Raji (cell line): ENCODE results near the gene DCTN1.

ENCODE experiments used
- POLR2A ChIP-seq: IDR thresholded peaks from 2 replicates; pipeline ENCODE4 v1.6.1; 2011; ENCODE audit warnings: low read depth, low read length, control low read depth; ENCODE audit not compliant: insufficient read depth

Gene DCTN1

DNA sequence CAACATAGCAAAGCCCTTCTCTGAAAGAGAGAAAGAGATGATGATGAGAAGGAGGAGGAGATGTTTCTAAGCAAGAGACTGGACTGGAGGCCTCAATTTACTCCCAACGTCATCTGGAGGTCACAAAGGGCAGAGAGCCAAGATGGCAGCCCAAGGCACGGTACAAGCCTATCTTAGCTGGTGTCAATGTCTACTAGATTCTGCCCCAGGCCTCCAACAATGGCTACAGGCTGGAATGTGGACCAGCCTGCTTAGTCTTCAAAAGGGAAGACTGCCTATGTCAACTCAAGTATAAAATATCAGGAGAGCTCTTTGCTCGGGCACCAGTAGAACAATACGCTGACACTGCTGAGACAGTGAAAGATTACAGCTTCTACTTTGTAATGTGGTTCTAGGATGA lies 30.2 kb downstream of the DCTN1 start:
- TF ChIP-seq POLR2A = no peak

DNA sequence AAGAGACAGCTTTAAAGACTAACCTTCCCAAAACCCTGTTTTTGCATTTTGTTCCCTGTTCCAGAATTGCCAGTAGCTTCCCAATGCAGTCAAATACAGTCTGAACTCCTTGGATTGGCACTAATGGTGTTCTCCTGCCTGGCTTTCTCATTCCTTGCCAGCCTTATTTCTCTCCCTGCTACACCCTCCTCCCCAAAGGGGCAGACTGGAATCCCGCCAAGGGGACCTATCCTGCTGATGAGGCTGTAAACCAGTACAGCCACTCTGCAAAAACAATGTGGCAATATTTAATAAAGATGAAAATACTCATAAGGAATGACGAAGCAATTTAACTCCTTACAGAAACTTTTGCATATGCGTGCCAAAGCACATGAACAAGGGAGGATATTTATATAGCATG lies 32.4 kb downstream of the DCTN1 start:
- no peak for TF ChIP-seq POLR2A

DNA sequence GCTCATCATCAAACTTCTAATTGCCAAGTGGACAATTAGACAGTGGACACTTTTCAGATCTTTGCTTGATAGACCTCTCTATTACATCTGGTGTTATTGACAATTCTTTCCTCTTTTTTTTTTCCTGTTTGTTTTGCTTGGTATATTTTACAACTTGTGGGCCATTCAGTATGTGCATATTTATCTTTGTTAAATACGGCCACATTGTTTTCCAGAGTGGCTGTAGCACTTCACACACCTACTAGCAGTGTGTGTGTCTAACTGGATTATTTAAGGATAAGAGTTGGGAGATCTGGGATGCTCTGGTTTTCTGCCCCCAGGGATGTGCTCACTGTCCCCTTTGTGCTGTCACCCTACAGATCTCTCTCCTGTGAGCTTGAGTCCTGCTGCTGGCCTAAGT lies 32.8 kb downstream of the DCTN1 start:
- TF ChIP-seq POLR2A = no peak

DNA sequence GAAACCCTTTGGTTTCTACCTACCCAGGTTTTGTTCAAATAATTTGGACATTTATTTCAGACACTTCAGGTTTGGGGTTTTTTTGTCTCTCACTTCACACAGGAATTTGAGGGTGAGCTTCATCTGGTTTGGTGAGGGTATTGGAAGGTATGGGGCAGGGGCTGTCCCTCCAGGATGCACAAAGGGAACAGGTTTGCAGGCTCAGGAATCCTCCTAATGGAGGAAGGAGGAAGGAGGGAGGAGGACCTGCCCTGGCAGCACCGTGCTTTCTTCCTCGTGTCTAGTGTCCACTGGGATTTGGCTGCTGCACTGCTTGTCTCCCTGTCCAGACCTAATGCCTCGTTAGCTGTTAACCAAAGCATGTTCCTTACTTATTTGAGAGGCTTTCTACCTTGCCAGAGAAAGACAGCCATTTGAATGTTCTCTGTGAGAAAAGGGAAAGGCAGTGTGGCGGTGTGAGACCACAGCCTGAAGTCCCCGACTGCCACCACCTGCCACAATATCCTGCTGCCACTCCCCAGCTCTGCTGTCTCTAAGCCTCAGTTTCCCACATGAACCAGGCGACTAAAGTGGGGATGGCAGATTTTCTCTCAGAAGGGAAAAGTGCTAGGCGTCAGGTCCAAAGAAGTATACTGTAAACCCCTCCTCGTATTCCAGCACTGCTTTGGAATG lies 34.7 kb downstream of the DCTN1 start:
- no peak for TF ChIP-seq POLR2A

DNA sequence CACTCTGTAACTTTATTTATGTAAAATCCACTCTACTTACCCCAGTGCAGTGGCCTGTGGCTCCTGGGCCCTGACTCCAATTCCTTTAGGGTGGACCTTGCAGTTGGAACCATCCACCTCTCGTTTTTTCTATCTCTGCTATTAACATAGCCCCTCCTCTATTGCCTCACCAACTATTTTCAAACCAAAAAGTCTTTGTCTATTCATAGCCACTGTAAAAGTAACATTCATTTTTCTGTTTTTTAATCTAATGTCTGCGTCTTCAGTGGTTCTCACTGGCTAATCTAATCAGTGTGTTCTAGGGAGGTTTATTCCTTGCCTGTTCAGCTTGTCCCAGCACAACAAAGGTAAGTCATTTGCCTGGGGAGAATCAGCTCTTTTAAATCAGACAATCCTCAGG lies 36.8 kb downstream of the DCTN1 start, which contains the start of gene SLC4A5:
TSS of gene SLC4A5 (minus strand) at position 101 of the 400 bp plus-strand sequence. CDS start 28,393 bp downstream, outside the sequence.
- no peak for TF ChIP-seq POLR2A

DNA sequence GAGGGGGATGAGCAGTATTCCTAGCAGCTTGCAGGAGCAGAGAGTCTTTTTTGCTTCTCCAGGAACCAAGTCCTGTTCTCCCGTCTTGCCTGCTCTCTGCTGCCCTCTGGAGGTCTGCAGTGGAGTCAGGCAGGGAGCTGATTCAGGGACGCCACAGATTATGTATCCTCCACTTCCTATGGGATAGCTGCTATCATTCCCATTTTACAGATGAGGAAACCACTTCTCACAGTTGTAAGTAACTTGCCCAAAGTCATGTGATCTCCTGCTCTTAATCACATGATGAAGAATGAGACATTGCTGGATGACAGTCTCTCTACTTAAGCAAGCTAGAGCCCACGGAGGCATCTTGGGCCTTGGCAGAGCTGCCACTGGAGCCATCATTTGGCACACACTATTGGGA lies 45.2 kb downstream of the DCTN1 start:
- TF ChIP-seq POLR2A = no peak

DNA sequence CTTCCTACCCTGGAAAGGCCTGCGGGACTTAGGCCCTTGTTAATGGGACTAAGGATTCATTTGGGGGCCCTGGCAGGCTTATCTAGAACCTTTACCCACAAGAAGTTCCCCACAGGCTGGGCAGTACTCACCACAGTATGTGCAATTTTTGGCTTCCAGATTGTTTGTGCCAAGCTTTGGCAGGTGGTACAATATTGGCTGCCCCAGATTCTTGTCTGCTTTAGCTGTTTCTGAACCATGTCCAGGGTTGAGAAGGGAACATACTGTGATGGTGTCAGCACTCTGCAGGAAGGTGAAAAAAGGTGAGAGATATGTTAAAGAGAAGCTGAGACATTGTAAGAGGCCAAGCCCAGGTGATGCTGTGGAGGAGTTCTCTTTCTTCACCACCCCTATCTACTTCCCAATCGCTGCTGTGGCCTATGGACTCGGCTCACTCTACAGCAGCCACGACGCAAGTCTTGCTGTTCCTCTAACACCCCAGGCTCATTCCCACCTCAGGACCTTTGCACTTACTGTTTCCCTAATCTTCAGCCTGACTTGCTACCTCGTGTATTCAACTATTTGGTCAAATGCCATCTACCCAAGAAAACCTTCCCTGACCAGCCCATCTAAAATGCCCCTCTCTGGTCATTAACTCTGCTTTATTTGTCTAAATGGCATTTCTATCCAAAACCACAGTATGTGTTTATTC lies 46.1 kb downstream of the DCTN1 start:
- no peak for TF ChIP-seq POLR2A

DNA sequence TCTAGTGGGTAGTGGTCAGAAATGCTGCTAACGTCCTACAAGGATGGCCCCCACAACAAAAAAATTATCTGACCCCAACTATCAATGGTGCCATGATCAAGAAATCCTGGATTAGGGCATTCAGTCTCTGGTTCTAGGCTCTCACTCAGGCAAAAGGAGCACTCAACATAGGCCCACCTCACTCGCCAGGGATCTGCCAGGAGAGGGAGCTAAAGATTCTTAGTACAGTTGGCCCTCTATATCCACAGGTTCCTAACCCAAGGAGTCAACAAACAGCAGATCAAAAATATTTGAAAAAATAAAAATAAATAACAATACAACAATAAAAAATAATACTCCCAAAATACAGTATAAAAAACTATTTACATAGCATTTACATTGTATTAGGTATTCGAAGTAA lies 46.9 kb downstream of the DCTN1 start:
- no peak for TF ChIP-seq POLR2A

DNA sequence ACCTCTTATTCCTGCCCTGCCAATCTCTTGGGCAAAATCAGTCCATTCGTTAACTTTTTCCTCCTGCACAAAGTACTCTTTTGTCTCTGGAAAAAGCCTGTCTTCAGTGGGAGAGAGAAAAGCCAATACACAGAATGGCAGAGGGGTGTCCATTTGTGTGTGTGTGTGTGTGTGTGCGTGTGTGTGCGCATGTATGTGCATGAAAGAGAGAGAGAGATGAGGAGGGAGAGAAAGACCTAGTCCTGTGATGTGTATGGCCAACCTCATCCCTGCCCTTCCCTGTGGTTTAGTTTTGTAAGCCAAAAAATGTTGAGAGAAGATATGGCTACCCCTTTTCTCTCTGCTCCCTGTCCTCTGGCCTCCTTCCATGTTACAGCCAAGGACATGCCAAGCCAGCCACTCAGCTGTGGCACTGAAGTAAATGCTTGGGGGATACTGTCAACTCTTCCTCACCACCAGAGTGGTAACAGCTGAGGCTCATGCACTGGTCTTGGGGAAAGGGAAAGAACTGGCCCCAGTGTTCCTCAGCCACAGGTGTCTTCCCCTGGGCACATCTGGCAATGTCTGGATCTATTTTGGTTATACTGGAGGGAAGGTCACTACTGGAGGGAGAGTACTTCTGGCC lies 47.4 kb downstream of the DCTN1 start:
- no peak for TF ChIP-seq POLR2A

DNA sequence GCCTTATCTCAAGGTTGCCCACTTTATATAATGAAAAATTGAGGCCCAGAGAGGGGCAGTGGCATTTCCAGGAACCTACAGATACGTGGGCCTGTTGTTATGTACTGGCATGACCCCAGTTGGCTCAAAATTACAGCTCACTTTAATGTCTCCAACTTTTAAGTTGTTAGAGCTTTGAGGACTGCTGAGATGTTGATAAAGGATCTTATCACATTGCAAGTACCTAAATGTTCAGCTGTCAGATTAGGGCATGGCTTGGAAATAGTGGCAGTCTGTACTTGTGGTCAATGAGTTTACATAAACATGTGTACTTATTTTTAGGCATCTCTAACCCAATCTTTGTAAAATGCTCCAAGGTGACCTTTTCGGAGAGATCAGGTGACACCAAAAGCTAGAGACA lies 51.5 kb downstream of the DCTN1 start:
- TF ChIP-seq POLR2A = no peak

DNA sequence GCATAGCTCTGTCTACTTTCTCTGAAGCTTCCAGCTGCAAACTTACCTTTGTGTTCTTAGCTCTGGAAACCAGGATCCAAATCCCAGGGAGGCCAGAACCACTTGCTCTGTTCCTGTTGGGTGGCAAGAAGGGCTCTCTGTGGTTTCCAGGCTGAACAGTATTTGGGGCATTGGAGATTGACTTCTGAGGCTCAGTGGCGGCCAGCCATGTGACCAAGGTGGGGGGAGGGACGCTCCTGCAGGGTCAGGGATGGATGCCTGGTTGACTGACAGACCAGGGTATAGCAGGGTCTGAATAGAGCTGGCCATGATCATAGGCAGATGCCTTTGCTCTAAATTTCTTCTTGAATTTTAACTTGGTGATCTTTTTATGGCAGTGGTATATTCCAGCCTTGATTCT lies 52.0 kb downstream of the DCTN1 start:
- no peak for TF ChIP-seq POLR2A

DNA sequence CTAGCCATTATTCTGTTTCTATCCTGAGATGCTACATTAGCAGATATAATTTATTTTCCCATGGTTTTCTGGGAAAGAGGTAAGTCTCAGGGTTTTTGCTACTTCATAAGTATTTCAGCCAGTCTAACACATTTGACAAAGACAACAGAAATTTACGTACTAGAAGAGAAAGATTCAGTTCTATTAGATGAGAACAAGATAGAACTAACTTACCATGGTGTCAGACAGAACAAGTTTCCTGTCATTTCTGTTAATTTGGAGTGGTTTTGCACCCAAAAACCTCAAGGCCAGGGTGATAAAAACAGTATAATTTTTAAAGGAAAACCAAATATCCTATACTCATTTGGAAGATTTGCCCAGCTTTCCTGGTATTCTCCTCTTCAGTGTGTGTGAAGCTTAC lies 52.5 kb downstream of the DCTN1 start:
- TF ChIP-seq POLR2A = no peak

DNA sequence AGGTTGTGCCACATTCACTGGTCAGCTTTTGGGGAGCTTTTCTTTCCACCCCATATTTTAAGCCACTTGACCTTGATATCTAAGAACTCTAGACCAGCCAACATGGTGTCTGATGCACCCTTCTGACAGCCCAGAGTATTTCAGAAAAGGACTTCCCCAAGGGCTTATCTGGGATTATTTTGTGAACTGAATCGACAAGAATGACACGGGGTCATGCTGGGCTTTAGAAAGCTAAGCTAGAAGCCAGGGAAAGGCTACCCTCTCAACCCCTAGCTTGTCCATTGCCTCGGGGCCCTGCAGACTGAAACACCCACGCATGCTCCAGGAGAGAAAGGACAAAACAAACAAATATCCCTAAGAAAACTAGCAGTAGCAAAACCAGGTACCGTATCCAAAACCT lies 52.9 kb downstream of the DCTN1 start:
- no peak for TF ChIP-seq POLR2A

DNA sequence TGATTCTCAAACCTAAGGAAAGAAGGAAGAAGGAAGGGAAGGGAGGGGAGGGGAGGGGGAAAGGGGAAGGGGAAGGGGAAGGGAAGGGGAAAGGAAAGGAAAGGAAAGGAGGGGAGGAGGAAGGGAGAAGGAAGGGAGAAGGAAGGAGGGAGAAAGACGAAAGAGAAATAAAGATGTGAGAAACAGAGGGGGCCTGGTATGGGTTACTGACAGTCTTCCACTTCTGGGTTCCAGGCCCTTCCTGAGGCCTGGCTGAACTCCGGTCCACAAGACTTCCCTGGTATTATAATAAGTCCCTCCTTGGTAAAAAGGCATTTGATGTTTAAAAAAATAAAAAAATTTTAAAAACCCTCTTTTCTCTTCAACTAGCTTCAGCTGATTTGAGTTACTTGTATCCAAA lies 54.3 kb downstream of the DCTN1 start:
- TF ChIP-seq POLR2A = no peak

DNA sequence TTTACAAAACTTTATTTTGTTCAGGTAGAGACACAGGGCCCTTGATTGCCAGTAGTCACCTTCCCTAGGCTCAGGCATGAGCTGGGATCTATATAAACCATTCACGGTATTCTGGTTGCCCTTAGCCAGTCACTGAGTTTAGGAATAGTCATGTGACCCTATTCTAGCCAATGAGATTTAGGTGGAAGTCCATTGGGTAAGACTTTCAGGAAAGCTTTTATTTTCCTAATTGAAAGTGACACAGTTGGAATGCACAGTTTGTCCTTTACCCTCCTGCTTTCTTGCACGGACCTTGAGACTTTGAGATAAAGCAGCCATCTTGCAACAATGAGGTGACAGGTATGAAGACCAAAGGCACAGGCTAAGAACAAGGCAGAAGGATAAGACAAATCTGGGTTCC lies 58.4 kb downstream of the DCTN1 start:
- TF ChIP-seq POLR2A = no peak

DNA sequence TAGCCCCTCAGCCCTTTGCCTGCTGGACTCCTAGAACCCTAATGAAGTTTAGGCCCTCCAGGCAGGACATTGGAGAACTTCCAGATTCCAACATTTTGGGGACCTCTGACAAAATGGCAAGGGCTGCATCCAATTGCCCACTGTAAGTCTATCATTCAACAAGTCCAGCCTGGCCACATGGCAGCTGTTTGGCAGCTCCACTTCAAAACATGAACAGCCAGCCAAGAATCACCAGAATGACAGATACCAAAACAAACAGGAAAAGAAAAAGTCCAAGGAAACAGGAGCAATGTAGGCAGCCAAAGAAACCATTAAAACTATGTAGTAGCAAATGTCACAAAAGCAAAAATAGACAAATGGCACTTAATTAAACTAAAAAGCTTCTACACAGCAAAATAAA lies 62.4 kb downstream of the DCTN1 start:
- TF ChIP-seq POLR2A = no peak

DNA sequence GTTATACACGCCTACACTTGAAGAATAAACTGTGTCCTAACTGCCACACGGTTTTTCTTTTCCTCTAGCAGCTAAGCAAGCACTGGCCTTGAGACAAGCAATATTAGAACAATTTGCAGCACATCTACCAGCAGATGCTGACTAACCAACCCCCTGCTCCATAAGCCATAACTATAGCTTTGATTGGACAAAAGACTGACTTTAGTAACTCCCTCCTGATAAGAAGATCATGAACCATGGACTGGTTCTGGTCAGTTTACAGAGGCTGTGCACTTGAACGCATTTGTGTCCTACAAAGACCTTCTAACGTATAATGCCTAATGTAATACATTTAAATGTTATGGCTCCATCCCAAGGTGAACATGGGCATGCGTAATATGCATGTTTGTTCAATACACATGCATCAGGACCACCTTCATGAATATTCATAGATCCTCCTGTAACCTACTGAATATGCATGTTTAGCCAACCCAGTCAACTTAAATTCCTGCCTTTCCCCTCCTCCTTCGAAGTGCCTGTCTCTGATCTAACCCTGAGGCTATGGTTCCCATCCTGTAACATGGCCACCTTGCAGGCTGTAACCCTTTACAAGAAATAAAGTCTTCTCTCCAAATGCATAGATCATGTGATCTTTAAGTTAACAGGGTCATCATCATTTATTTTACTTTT lies 63.4 kb downstream of the DCTN1 start:
- no peak for TF ChIP-seq POLR2A

DNA sequence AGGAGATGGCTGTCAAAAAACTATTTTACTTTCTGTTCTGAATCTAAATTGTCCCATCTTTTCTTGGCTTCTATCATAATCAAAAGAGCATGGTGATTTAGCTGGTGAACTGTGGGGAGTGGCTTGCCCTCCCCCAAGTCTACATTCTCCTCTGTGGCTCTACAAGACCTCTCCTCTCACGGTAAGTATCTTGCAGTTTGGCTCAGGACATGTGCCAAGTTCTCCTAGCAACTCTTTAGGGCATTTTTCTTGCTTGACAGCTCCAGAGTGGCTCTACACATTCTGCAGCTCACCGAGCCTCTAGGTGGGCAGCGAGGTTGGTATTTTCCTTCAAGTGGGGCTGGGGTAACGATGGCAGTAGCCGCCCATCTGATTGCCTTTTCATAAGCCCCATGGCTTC lies 66.0 kb downstream of the DCTN1 start:
- TF ChIP-seq POLR2A = no peak
